Neural progenitor cell (in vitro differentiated cells): ENCODE data around the gene PEX11B. TPM values are rescaled to one million over a fixed set of nuclear protein-coding genes. Genes with fewer than 3 reads are reported as not detected.

Source experiments
- DNase-seq: peaks from one replicate; pipeline ENCODE4 v3.0.0-alpha.2; 2016; ENCODE audit warnings: low spot score
- H2AFZ ChIP-seq: fragments of 200-600 bp; sonication (generic); replicated peaks from 2 replicates; pipeline ENCODE4 v1.6.1; 2016; ENCODE audit warnings: antibody characterized with exemption
- H3F3A ChIP-seq: fragments of 200-600 bp; sonication (generic); 2 replicates; pipeline ENCODE4 v1.6.1; 2016; ENCODE audit warnings: antibody characterized with exemption, low read depth
- H3K27ac ChIP-seq: fragments of 200-600 bp; sonication (generic); 2 replicates; pipeline ENCODE4 v1.5.1; 2016; ENCODE audit warnings: mild to moderate bottlenecking
- H3K27me3 ChIP-seq: fragments of 200-600 bp; sonication (generic); 2 replicates; pipeline ENCODE4 v1.6.1; 2016; ENCODE audit warnings: mild to moderate bottlenecking, moderate library complexity
- H3K36me3 ChIP-seq: fragments of 200-600 bp; sonication (generic); 2 replicates; pipeline ENCODE4 v1.5.1; 2016
- H3K4me1 ChIP-seq: fragments of 200-600 bp; sonication (generic); 2 replicates; pipeline ENCODE4 v1.6.1; 2016; ENCODE audit warnings: mixed run types
- H3K4me2 ChIP-seq: fragments of 200-600 bp; sonication (generic); 2 replicates; pipeline ENCODE4 v1.6.1; 2016
- H3K4me3 ChIP-seq: fragments of 200-600 bp; sonication (generic); 2 replicates; pipeline ENCODE4 v1.5.1; 2016
- H3K79me2 ChIP-seq: fragments of 200-600 bp; sonication (generic); 2 replicates; pipeline ENCODE4 v1.6.1; 2016; ENCODE audit warnings: low read depth
- H3K9ac ChIP-seq: fragments of 200-600 bp; sonication (generic); 2 replicates; pipeline ENCODE4 v1.6.1; 2016
- H3K9me3 ChIP-seq: fragments of 200-600 bp; sonication (generic); 2 replicates; pipeline ENCODE4 v1.5.1; 2016; ENCODE audit warnings: low read depth
- H4K20me1 ChIP-seq: fragments of 200-600 bp; sonication (generic); 2 replicates; pipeline ENCODE4 v1.6.1; 2016; ENCODE audit warnings: low read depth
- H3K27ac Mint-ChIP-seq: 3 replicates; pipeline ENCODE4 v1.8.0; 2021; ENCODE audit warnings: mixed read lengths
- H3K27me3 Mint-ChIP-seq: 2 replicates; pipeline ENCODE4 v1.8.0; 2022; ENCODE audit warnings: low read depth, mild to moderate bottlenecking, inconsistent platforms, moderate library complexity, mixed read lengths; ENCODE audit not compliant: insufficient read depth
- H3K36me3 Mint-ChIP-seq: 3 replicates; pipeline ENCODE4 v1.8.0; 2021; ENCODE audit warnings: mixed read lengths
- H3K4me1 Mint-ChIP-seq: 3 replicates; pipeline ENCODE4 v1.8.0; 2021; ENCODE audit warnings: mixed read lengths
- H3K4me3 Mint-ChIP-seq: 3 replicates; pipeline ENCODE4 v1.8.0; 2021; ENCODE audit warnings: mild to moderate bottlenecking, moderate library complexity, mixed read lengths
- H3K9me3 Mint-ChIP-seq: 3 replicates; pipeline ENCODE4 v1.8.0; 2020; ENCODE audit warnings: mixed read lengths
- EZH2 ChIP-seq: fragments of 200-600 bp; sonication (generic); IDR thresholded peaks from 2 replicates; pipeline ENCODE4 v1.6.1; 2017; ENCODE audit warnings: antibody characterized with exemption, mild to moderate bottlenecking, moderate library complexity
- EZH2phosphoT487 ChIP-seq: fragments of 200-600 bp; sonication (generic); IDR thresholded peaks from 2 replicates; pipeline ENCODE4 v1.6.1; 2017; ENCODE audit warnings: antibody characterized with exemption
- total RNA-seq: library from RNA; depleted of rRNA; stranded (reverse); fragments of >200 nt; gene quantifications from 2 replicates; pipeline ENCODE4 v1.2.3, GENCODE V29; 2015; ENCODE audit warnings: low replicate concordance
- TF ChIP-seq, protein P1 (sequence below): fragments of 200-600 bp; sonication (generic); IDR thresholded peaks from 2 replicates; pipeline ENCODE4 v1.5.1; 2017; ENCODE audit warnings: antibody characterized with exemption, mild to moderate bottlenecking

PEX11B gene
- total RNA-seq, 1 donor from 2014 or later = 15.0 TPM

- Histone ChIP-seq H3K4me1 (peaks cover 6% of the 10 kb centered on the region), H3K79me2 (no peaks in the 10 kb centered on the region), H3K9ac (no peak overlapping the region), H3K27ac (no peak overlapping the region), H2AFZ (peak overlapping the region; percentile 92), H3F3A (peaks cover 43% of the 10 kb centered on the region), H3K9me3 (no peaks in the 10 kb centered on the region), H3K36me3 (no peaks in the 10 kb centered on the region), H3K27me3 (peaks cover 13% of the 10 kb centered on the region), H3K4me2 (peak overlapping the region; percentile 87), H3K4me3 (peak overlapping the region; percentile 78), H4K20me1 (no peaks in the 10 kb centered on the region)
- Mint-ChIP-seq H3K9me3 (no peaks in the 10 kb centered on the region), H3K27me3 (no peaks in the 10 kb centered on the region), H3K36me3 (peaks cover 16% of the 10 kb centered on the region), H3K4me3 (peak overlapping the region; percentile 96), H3K4me1 (peaks cover 27% of the 10 kb centered on the region), H3K27ac (peak overlapping the region; percentile 94)
- DNase-seq = peak; percentile 62
- no peak for TF ChIP-seq EZH2phosphoT487
- no peak for TF ChIP-seq EZH2
- TF ChIP-seq, protein P1, sequence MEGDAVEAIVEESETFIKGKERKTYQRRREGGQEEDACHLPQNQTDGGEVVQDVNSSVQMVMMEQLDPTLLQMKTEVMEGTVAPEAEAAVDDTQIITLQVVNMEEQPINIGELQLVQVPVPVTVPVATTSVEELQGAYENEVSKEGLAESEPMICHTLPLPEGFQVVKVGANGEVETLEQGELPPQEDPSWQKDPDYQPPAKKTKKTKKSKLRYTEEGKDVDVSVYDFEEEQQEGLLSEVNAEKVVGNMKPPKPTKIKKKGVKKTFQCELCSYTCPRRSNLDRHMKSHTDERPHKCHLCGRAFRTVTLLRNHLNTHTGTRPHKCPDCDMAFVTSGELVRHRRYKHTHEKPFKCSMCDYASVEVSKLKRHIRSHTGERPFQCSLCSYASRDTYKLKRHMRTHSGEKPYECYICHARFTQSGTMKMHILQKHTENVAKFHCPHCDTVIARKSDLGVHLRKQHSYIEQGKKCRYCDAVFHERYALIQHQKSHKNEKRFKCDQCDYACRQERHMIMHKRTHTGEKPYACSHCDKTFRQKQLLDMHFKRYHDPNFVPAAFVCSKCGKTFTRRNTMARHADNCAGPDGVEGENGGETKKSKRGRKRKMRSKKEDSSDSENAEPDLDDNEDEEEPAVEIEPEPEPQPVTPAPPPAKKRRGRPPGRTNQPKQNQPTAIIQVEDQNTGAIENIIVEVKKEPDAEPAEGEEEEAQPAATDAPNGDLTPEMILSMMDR = no peak
Observed at GRCh38 chr1:145918992-145919939, 749 bp upstream of the PEX11B start.

DNA sequence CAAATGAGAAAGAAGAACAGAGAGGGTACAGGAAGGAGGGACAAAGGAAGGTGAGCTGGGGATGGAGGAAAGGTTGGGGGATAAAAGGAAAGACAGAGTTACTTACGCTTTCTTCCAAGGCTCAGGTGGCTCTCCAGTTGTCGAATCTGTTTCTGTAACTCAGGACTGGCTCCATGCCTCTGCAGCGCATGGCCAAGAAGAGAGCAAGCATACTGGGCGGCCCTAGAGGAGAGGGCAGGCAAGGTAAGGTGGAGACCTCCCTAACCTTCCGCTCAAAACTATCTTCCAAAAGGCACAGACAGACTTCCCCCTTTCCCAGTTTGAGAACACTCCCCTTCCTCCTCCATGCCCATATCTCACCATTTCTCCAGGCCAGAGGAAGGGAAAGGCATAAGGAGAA, 922 bp downstream of the PEX11B start:
- peak overlapping the region; percentile 87 for H3K4me2 ChIP-seq
- H3K36me3 Mint-ChIP-seq = peaks cover 15% of the 10 kb centered on the region
- H3K36me3 ChIP-seq = no peaks in the 10 kb centered on the region
- no peaks in the 10 kb centered on the region for H3K79me2 ChIP-seq
- no peaks in the 10 kb centered on the region for H3K9me3 Mint-ChIP-seq
- H3K27ac ChIP-seq = no peak overlapping the region
- H3K9ac ChIP-seq = no peak overlapping the region
- H3K9me3 ChIP-seq = no peaks in the 10 kb centered on the region
- DNase-seq = no peak
- H3K4me3 ChIP-seq = peak overlapping the region; percentile 78
- TF ChIP-seq, protein P1 = no peak
- no peak for TF ChIP-seq EZH2phosphoT487
- TF ChIP-seq EZH2 = no peak
- no peaks in the 10 kb centered on the region for H4K20me1 ChIP-seq
- no peak overlapping the region for H2AFZ ChIP-seq
- H3F3A ChIP-seq = peaks cover 31% of the 10 kb centered on the region
- H3K27me3 Mint-ChIP-seq = no peaks in the 10 kb centered on the region
- peak overlapping the region; percentile 96 for H3K4me3 Mint-ChIP-seq
- peaks cover 6% of the 10 kb centered on the region for H3K4me1 ChIP-seq
- peaks cover 13% of the 10 kb centered on the region for H3K27me3 ChIP-seq
- H3K4me1 Mint-ChIP-seq = peaks cover 27% of the 10 kb centered on the region
- no peak overlapping the region for H3K27ac Mint-ChIP-seq

DNA sequence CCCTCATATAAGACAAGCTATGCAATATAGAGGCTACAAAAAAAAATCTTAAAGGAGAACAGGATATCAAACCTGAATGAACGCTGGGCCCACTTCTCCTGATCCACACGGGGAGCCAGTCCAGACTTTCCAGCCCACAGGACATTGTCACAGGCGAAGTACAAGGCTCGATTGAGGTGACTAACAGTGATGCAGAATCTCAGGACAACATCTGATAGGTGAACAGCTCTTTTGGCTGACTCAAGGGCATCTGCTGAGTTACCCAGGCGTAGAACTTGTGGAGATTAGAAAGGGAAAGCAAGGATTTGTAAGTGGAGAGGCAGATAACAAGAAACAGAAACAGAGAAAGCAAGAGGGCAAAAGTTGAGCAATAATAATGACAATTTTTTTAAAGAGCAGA, 1.8 kb downstream of the PEX11B start:
- no peak for TF ChIP-seq EZH2
- no peak for TF ChIP-seq EZH2phosphoT487
- TF ChIP-seq, protein P1 = no peak
- no peak overlapping the region for H3K27ac Mint-ChIP-seq
- Histone ChIP-seq H2AFZ (no peak overlapping the region), H3K36me3 (no peaks in the 10 kb centered on the region), H3K79me2 (no peaks in the 10 kb centered on the region), H3K27ac (no peak overlapping the region), H3K9ac (no peak overlapping the region), H3F3A (peaks cover 23% of the 10 kb centered on the region), H3K4me2 (no peak overlapping the region), H3K27me3 (peaks cover 13% of the 10 kb centered on the region), H3K4me3 (no peak overlapping the region), H3K9me3 (no peaks in the 10 kb centered on the region), H4K20me1 (no peaks in the 10 kb centered on the region), H3K4me1 (peaks cover 6% of the 10 kb centered on the region)
- no peak for DNase-seq
- no peaks in the 10 kb centered on the region for H3K9me3 Mint-ChIP-seq
- H3K36me3 Mint-ChIP-seq = peaks cover 13% of the 10 kb centered on the region
- H3K27me3 Mint-ChIP-seq = no peaks in the 10 kb centered on the region
- peaks cover 27% of the 10 kb centered on the region for H3K4me1 Mint-ChIP-seq
- H3K4me3 Mint-ChIP-seq = peak overlapping the region; percentile 96
